ENCODE measurements around the gene FRMD4A. TPM values are rescaled to one million over a fixed set of nuclear protein-coding genes. Genes with fewer than 3 reads are reported as not detected.

Gene FRMD4A
- total and polyA plus RNA-seq, 8 donors, result 6.9 to 25.3 (median 11.3) TPM

- peaks cover 0 to 12% (median 7%) of the 10 kb centered on the region in 4 donors for H3K4me1 ChIP-seq
Measured at GRCh38 chr10:14259696-14260566, 70.8 kb downstream of the FRMD4A start.

GRCh38 chr10:14254368-14254767 is 76.4 kb downstream of the FRMD4A start:
- TF ChIP-seq POLR2A (IDR thresholded peaks at IDR 0.05) (no peak), EP300 (IDR thresholded peaks at IDR 0.05) (no peak), CTCF (IDR thresholded peaks at IDR 0.05) (no peak), POLR2AphosphoS5 (IDR thresholded peaks at IDR 0.05) (no peak)
- Histone ChIP-seq H3K27me3 (no peaks in the 10 kb centered on the region), H3K9me3 (peaks cover 0 to 12% (median 0%) of the 10 kb centered on the region in 4 donors), H3K4me1 (no peaks in the 10 kb centered on the region), H3K4me3 (no peak overlapping the region), H3K27ac (no peak overlapping the region), H3K36me3 (no peaks in the 10 kb centered on the region)
- 35 to 66% (median 51%) methylated on average over 2 of the region's 2 CpGs for WGBS, 5 donors
- intact Hi-C loops (cut with DNase I; ENCODE audit: low total_unique reads), result no loop called here
- no peak for DNase-seq

More at GRCh38 chr10:14259696-14260566, 70.8 kb downstream of the FRMD4A start:
- DNase-seq, result peak in 1 of 2 donors; percentile 38
- 20 to 30% (median 28%) methylated on average over 7 of the region's 7 CpGs for WGBS, 5 donors
- TF ChIP-seq CTCF (IDR thresholded peaks at IDR 0.05) (no peak), POLR2A (IDR thresholded peaks at IDR 0.05) (no peak), POLR2AphosphoS5 (IDR thresholded peaks at IDR 0.05) (peak in 1 of 3 donors; percentile 34)
- intact Hi-C loops (cut with DNase I; ENCODE audit: low total_unique reads), result no loop called here
- Histone ChIP-seq H3K4me3 (no peak overlapping the region), H3K36me3 (no peaks in the 10 kb centered on the region), H3K27me3 (no peaks in the 10 kb centered on the region), H3K27ac (no peak overlapping the region), H3K9me3 (no peaks in the 10 kb centered on the region)

- Histone ChIP-seq H3K4me1 (no peaks in the 10 kb centered on the region), H3K27ac (no peak overlapping the region), H3K36me3 (no peaks in the 10 kb centered on the region), H3K9me3 (peaks cover 0 to 12% (median 0%) of the 10 kb centered on the region in 4 donors), H3K4me3 (no peak overlapping the region), H3K27me3 (no peaks in the 10 kb centered on the region)
- intact Hi-C loops (cut with DNase I; ENCODE audit: low total_unique reads), result no loop called here
- 86 to 93% (median 90%) methylated on average over 5 of the region's 5 CpGs for WGBS, 5 donors
- TF ChIP-seq POLR2A (IDR thresholded peaks at IDR 0.05), result no peak
- TF ChIP-seq EP300 (IDR thresholded peaks at IDR 0.05), result no peak
- no peak for TF ChIP-seq CTCF (IDR thresholded peaks at IDR 0.05)
- TF ChIP-seq POLR2AphosphoS5 (IDR thresholded peaks at IDR 0.05), result no peak
- no peak for DNase-seq
Measured at GRCh38 chr10:14253711-14254110, 77.0 kb downstream of the FRMD4A start.

- intact Hi-C loops (cut with DNase I; ENCODE audit: low total_unique reads), result no loop called here
- Histone ChIP-seq H3K36me3 (no peaks in the 10 kb centered on the region), H3K27ac (no peak overlapping the region), H3K27me3 (no peaks in the 10 kb centered on the region), H3K9me3 (peaks cover 0 to 12% (median 0%) of the 10 kb centered on the region in 4 donors), H3K4me3 (no peak overlapping the region), H3K4me1 (no peaks in the 10 kb centered on the region)
- 57 to 81% (median 72%) methylated on average over 3 of the region's 3 CpGs for WGBS, 5 donors
- TF ChIP-seq POLR2A (IDR thresholded peaks at IDR 0.05) (no peak), POLR2AphosphoS5 (IDR thresholded peaks at IDR 0.05) (no peak), EP300 (IDR thresholded peaks at IDR 0.05) (no peak)
- no peak for DNase-seq
Measured at GRCh38 chr10:14253079-14253478, 77.6 kb downstream of the FRMD4A start.

Measured in stomach (tissue), 9 donors.